ENCODE data around the gene FOXK1.
"Not testable (repeated sequence)": the region's sequence is repeated elsewhere in the genome, so short reads cannot be mapped to it uniquely, and the experiment has no call there.

FOXK1 gene

GRCh38 chr7:4685676-4686075 lies 3.6 kb downstream of the FOXK1 start:
- H3K9me3 ChIP-seq (ENCODE audit: control insufficient read depth, insufficient read depth, low read depth, low read length); H3K27ac ChIP-seq (ENCODE audit: extremely low read depth, low read depth, low read length); H3K4me3 ChIP-seq (ENCODE audit: low read depth, low read length); H3K36me3 ChIP-seq (ENCODE audit: control insufficient read depth in 2 of 2, insufficient read depth in 1 of 2, low read length in 2 of 2); H3K4me1 ChIP-seq (ENCODE audit: control insufficient read depth, insufficient read depth, low read length); POLR2A ChIA-PET; CTCF ChIA-PET: not testable (repeated sequence)
- peak; percentile 42; the same call in 1 of the 2 replicates for TF ChIP-seq ZNF664 (tag by site-specific recombination; IDR thresholded peaks at IDR 0.05)
- TF ChIP-seq ZNF121 (tag by site-specific recombination; IDR thresholded peaks at IDR 0.05): 0 out of 2 replicates have a peak, but pooled peaks have one; percentile 51

- no peaks in the 10 kb centered on the region for H3K9me3 ChIP-seq (ENCODE audit: control insufficient read depth, insufficient read depth, low read depth, low read length)
- H3K4me3 ChIP-seq (ENCODE audit: low read depth, low read length): no peak overlapping the region
- H3K36me3 ChIP-seq (ENCODE audit: control insufficient read depth in 2 of 2, insufficient read depth in 1 of 2, low read length in 2 of 2): peaks cover 0 to 3% of the 10 kb centered on the region in 2 experiments; a peak in 2 of 3 replicates
- H3K4me1 ChIP-seq (ENCODE audit: control insufficient read depth, insufficient read depth, low read length): no peaks in the 10 kb centered on the region; the same call in 1 of the 2 replicates
- TF ChIP-seq ZNF133 (tag by site-specific recombination; IDR thresholded peaks at IDR 0.05) (no peak), ZNF416 (tag by site-specific recombination; IDR thresholded peaks at IDR 0.05) (no peak)
- ChIA-PET POLR2A (interaction anchor here (1.2 kb wide), 1 partner anchor 87 kb away, joined by 3 read pairs; the partner anchor contains the start of gene AP5Z1), CTCF (no interaction called here)
- no peak overlapping the region for H3K27ac ChIP-seq (ENCODE audit: extremely low read depth, low read depth, low read length)
Observed at GRCh38 chr7:4687956-4688355, 5.9 kb downstream of the FOXK1 start.

- H3K4me3 ChIP-seq (ENCODE audit: low read depth, low read length): no peak overlapping the region
- no peaks in the 10 kb centered on the region for H3K9me3 ChIP-seq (ENCODE audit: control insufficient read depth, insufficient read depth, low read depth, low read length)
- POLR2A ChIA-PET: no interaction called here
- no peaks in the 10 kb centered on the region; the same call in 1 of the 2 replicates for H3K4me1 ChIP-seq (ENCODE audit: control insufficient read depth, insufficient read depth, low read length)
- CTCF ChIA-PET: no interaction called here
- H3K36me3 ChIP-seq (ENCODE audit: control insufficient read depth in 2 of 2, insufficient read depth in 1 of 2, low read length in 2 of 2): peaks cover 0 to 3% of the 10 kb centered on the region in 2 experiments; a peak in 2 of 3 replicates
- TF ChIP-seq ZNF600 (tag by site-specific recombination; IDR thresholded peaks at IDR 0.05) (0 out of 2 replicates have a peak, but pooled peaks have one; percentile 27), KLF17 (tag by site-specific recombination; IDR thresholded peaks at IDR 0.05) (no peak), ZNF416 (tag by site-specific recombination; IDR thresholded peaks at IDR 0.05) (no peak), PRDM6 (tag by site-specific recombination; IDR thresholded peaks at IDR 0.05) (0 out of 2 replicates have a peak, but pooled peaks have one; percentile 29)
- H3K27ac ChIP-seq (ENCODE audit: extremely low read depth, low read depth, low read length): no peak overlapping the region
Observed at GRCh38 chr7:4689151-4689550, 7.1 kb downstream of the FOXK1 start.

- POLR2A ChIA-PET: no interaction called here
- Histone ChIP-seq H3K4me1 (ENCODE audit: control insufficient read depth, insufficient read depth, low read length) (peaks cover 3% of the 10 kb centered on the region), H3K9me3 (ENCODE audit: control insufficient read depth, insufficient read depth, low read depth, low read length) (no peaks in the 10 kb centered on the region), H3K27ac (ENCODE audit: extremely low read depth, low read depth, low read length) (no peak overlapping the region), H3K36me3 (ENCODE audit: control insufficient read depth in 2 of 2, insufficient read depth in 1 of 2, low read length in 2 of 2) (peaks cover 0 to 3% of the 10 kb centered on the region in 2 experiments; a peak in 2 of 3 replicates), H3K4me3 (ENCODE audit: low read depth, low read length) (no peak overlapping the region)
- CTCF ChIA-PET: no interaction called here
- TF ChIP-seq ZNF37A (tag by site-specific recombination; IDR thresholded peaks at IDR 0.05): no peak
- TF ChIP-seq KLF1 (tag by site-specific recombination; IDR thresholded peaks at IDR 0.05): no peak
- TF ChIP-seq ZNF529 (tag by site-specific recombination; IDR thresholded peaks at IDR 0.05; ENCODE audit: insufficient replicate concordance): no peak
- TF ChIP-seq ZNF148 (tag by site-specific recombination; IDR thresholded peaks at IDR 0.05; ENCODE audit: borderline replicate concordance): no peak
- TF ChIP-seq ZFHX2 (tag by site-specific recombination; conservative IDR thresholded peaks at IDR 0.05): peak; percentile 22; the same call in 1 of the 2 replicates
- no peak for TF ChIP-seq ZNF394 (tag by site-specific recombination; IDR thresholded peaks at IDR 0.05; ENCODE audit: borderline replicate concordance)
- no peak for TF ChIP-seq YY2 (tag by site-specific recombination; IDR thresholded peaks at IDR 0.05)
- TF ChIP-seq FEZF1 (tag by site-specific recombination; IDR thresholded peaks at IDR 0.05): no peak
Observed at GRCh38 chr7:4689668-4690067, 7.6 kb downstream of the FOXK1 start.
